NCI-H345 (cell line): ENCODE results near the gene PNISR.
"Not testable (repeated sequence)": the region's sequence is repeated elsewhere in the genome, so short reads cannot be mapped to it uniquely, and the experiment has no call there.

Experiments
- DNase-seq: peaks from one replicate; lab custom pipeline; 2025; lab: John Stamatoyannopoulos, UW

Gene PNISR

GRCh38 chr6:99424761-99425646, at the start of gene PNISR:
Gene PNISR (minus strand): TSS chr6:99425308. CDS start chr6:99414659, 10,649 bp downstream.
- DNase-seq, result peak; percentile 99

- DNase-seq, result no peak
These were observed 48.6 kb upstream of the PNISR start for GRCh38 chr6:99473730-99474129.

- no peak for DNase-seq
These were observed 46.5 kb upstream of the PNISR start for GRCh38 chr6:99471638-99472037.

- peak; percentile 21 for DNase-seq
These were observed 42.5 kb upstream of the PNISR start for GRCh38 chr6:99467509-99468106.

GRCh38 chr6:99459133-99459532, 34.0 kb upstream of the PNISR start:
- DNase-seq, result not testable (repeated sequence)

GRCh38 chr6:99458319-99458718, 33.2 kb upstream of the PNISR start:
- no peak for DNase-seq

GRCh38 chr6:99446076-99446475, 21.0 kb upstream of the PNISR start:
- no peak for DNase-seq

- no peak for DNase-seq
These were observed 9.8 kb upstream of the PNISR start for GRCh38 chr6:99434702-99435530.

- no peak for DNase-seq
These were observed 7.8 kb upstream of the PNISR start for GRCh38 chr6:99432877-99433276.

- no peak for DNase-seq
These were observed 6.8 kb upstream of the PNISR start for GRCh38 chr6:99431901-99432300.

- DNase-seq, result no peak
These were observed 2.9 kb upstream of the PNISR start for GRCh38 chr6:99427988-99428387.

- DNase-seq, result no peak
These were observed 1.3 kb upstream of the PNISR start for GRCh38 chr6:99426451-99426757.

- peak; percentile 67 for DNase-seq
These were observed 741 bp upstream of the PNISR start for GRCh38 chr6:99425647-99426450.

- DNase-seq, result no peak
These were observed 1.1 kb downstream of the PNISR start for GRCh38 chr6:99424022-99424421.

- no peak for DNase-seq
These were observed 2.2 kb downstream of the PNISR start for GRCh38 chr6:99422912-99423311.

GRCh38 chr6:99416892-99417767, 8.0 kb downstream of the PNISR start:
- DNase-seq, result no peak

GRCh38 chr6:99416226-99416625, 8.9 kb downstream of the PNISR start:
- DNase-seq, result no peak

GRCh38 chr6:99415446-99415845, 9.7 kb downstream of the PNISR start:
- DNase-seq, result no peak

- DNase-seq, result no peak
These were observed 13.0 kb downstream of the PNISR start for GRCh38 chr6:99412065-99412464.

- DNase-seq, result no peak
These were observed 15.4 kb downstream of the PNISR start for GRCh38 chr6:99409672-99410071.

- DNase-seq, result no peak
These were observed 18.0 kb downstream of the PNISR start for GRCh38 chr6:99407076-99407475.
